Measurements from ENCODE around the gene MAX. TPM values are rescaled to one million over a fixed set of nuclear protein-coding genes. Genes with fewer than 3 reads are reported as not detected.

MAX gene
- total RNA-seq, 6 experiments from 2014 or later: 15.7 to 38.0 (median 31.7) TPM

DNA sequence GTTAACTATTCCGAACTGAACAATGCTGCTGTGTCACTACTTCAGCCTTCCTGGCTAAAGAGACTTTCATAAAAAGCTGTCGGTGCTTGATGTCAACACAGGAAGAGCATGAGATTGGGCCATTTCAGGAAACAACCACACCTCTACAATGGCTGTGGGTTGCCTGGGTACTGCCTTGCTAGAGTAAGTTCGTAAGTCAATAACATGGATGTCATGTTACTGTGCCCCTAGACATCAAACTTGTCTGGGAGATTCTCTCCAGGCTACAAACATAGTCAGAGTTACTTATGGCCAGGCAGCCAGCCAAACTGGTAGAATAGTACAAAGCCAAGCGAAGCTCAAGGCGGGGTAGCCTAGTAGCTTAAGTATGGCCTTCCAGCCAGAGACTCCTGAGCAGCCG, 23.1 kb downstream of the MAX start:
- intact Hi-C loops (cut with DNase I): no loop called here
- no peaks in the 10 kb centered on the region for H3K27me3 ChIP-seq
- H3K4me1 ChIP-seq: peaks cover 0 to 10% (median 0%) of the 10 kb centered on the region in 4 donors
- peak in 1 of 4 donors; percentile 44 for ATAC-seq
- 87% methylated on average over 4 of the region's 6 CpGs for WGBS (ENCODE audit: insufficient coverage, low coverage, low lambda C conversion rate, missing lambda C conversion rate)
- no peaks in the 10 kb centered on the region for H3K9me3 ChIP-seq
- no peak overlapping the region for H3K4me3 ChIP-seq
- H3K27ac ChIP-seq: no peak overlapping the region
- DNase-seq: no peak
- H3K36me3 ChIP-seq: peaks cover 4 to 48% (median 16%) of the 10 kb centered on the region in 4 donors
- TF ChIP-seq POLR2A (IDR thresholded peaks at IDR 0.05): no peak
- TF ChIP-seq, protein P1, sequence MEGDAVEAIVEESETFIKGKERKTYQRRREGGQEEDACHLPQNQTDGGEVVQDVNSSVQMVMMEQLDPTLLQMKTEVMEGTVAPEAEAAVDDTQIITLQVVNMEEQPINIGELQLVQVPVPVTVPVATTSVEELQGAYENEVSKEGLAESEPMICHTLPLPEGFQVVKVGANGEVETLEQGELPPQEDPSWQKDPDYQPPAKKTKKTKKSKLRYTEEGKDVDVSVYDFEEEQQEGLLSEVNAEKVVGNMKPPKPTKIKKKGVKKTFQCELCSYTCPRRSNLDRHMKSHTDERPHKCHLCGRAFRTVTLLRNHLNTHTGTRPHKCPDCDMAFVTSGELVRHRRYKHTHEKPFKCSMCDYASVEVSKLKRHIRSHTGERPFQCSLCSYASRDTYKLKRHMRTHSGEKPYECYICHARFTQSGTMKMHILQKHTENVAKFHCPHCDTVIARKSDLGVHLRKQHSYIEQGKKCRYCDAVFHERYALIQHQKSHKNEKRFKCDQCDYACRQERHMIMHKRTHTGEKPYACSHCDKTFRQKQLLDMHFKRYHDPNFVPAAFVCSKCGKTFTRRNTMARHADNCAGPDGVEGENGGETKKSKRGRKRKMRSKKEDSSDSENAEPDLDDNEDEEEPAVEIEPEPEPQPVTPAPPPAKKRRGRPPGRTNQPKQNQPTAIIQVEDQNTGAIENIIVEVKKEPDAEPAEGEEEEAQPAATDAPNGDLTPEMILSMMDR (IDR thresholded peaks at IDR 0.05): no peak

- H3K4me1 ChIP-seq: peaks cover 0 to 10% (median 0%) of the 10 kb centered on the region in 4 donors
- no peak overlapping the region for H3K27ac ChIP-seq
- DNase-seq: no peak
- intact Hi-C loops (cut with DNase I): no loop called here
- peaks cover 0 to 45% (median 16%) of the 10 kb centered on the region in 4 donors for H3K36me3 ChIP-seq
- no peaks in the 10 kb centered on the region for H3K27me3 ChIP-seq
- TF ChIP-seq, protein P1 (IDR thresholded peaks at IDR 0.05): no peak
- no peak for TF ChIP-seq POLR2A (IDR thresholded peaks at IDR 0.05)
- no peak overlapping the region for H3K4me3 ChIP-seq
- no peak for ATAC-seq
- no peaks in the 10 kb centered on the region for H3K9me3 ChIP-seq
- WGBS (ENCODE audit: insufficient coverage, low coverage, low lambda C conversion rate, missing lambda C conversion rate): 100% methylated on average over 2 of the region's 2 CpGs
Observed at GRCh38 chr14:65077318-65077717, 25.0 kb downstream of the MAX start.

DNA sequence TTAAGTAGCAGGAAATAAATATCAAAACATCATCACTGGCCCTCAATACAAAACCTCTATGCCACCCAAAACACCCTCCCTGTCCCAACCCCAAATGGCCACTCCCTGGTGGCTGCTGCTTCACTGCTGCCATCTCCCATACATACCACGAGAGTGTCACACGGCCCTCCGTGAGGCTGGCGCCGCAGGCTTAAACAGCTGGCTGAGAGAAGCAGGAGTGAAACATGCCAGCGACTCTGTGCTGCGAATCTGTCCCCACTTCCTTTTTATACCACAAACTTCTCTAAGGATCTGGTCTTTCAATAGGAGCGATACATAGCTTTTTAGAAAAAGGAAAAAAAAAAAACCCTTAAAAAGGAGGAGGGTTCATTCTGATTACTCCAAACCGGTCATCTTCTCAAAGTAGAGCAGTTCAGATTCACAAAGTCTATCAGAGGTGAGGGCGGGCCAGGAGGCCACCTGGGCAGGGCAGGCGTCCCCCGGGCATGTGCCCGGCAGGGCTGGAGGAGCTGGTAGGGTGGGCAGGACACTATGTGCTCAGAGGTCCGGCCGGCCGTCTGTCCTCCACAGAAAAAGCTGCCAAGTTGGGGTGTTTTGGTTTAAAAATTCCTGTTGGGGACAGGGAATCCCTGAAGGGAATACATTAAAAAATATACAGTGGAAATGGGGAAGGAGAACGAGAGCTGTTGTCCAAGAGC, 26.5 kb downstream of the MAX start:
- H3K27me3 ChIP-seq: no peaks in the 10 kb centered on the region
- intact Hi-C loops (cut with DNase I): no loop called here
- peaks cover 0 to 5% (median 0%) of the 10 kb centered on the region in 4 donors for H3K4me1 ChIP-seq
- ATAC-seq: peak in 1 of 4 donors; percentile 41
- DNase-seq: peak in 1 of 3 donors; percentile 52
- no peak overlapping the region for H3K27ac ChIP-seq
- H3K4me3 ChIP-seq: no peak overlapping the region
- TF ChIP-seq POLR2A (IDR thresholded peaks at IDR 0.05): no peak
- TF ChIP-seq, protein P1 (IDR thresholded peaks at IDR 0.05): no peak
- H3K36me3 ChIP-seq: peaks cover 0 to 41% (median 16%) of the 10 kb centered on the region in 4 donors
- WGBS (ENCODE audit: insufficient coverage, low coverage, low lambda C conversion rate, missing lambda C conversion rate): 80% methylated on average over 12 of the region's 17 CpGs
- no peaks in the 10 kb centered on the region for H3K9me3 ChIP-seq

GRCh38 chr14:65074449-65075150, 27.7 kb downstream of the MAX start:
- peak; percentile 33 to 69 (median 41) for ATAC-seq
- Histone ChIP-seq H3K4me3 (no peak overlapping the region), H3K27ac (peak overlapping the region in 1 of 3 donors; percentile 47), H3K4me1 (no peaks in the 10 kb centered on the region), H3K36me3 (peaks cover 0 to 36% (median 16%) of the 10 kb centered on the region in 4 donors), H3K9me3 (no peaks in the 10 kb centered on the region), H3K27me3 (no peaks in the 10 kb centered on the region)
- TF ChIP-seq POLR2A (IDR thresholded peaks at IDR 0.05): no peak
- TF ChIP-seq, protein P1 (IDR thresholded peaks at IDR 0.05): no peak
- intact Hi-C loops (cut with DNase I): no loop called here
- 56% methylated on average over 3 of the region's 3 CpGs for WGBS (ENCODE audit: insufficient coverage, low coverage, low lambda C conversion rate, missing lambda C conversion rate)
- DNase-seq: no peak

Measured in right lobe of liver (tissue), 6 donors.